SU-DHL-6 (cell line): ENCODE data around the gene COL5A1.

Experiments
- H2AFZ ChIP-seq: fragments of 200-600 bp; sonication (generic); 2 replicates; pipeline ENCODE4 v1.6.1; 2014; ENCODE audit warnings: low read depth, mild to moderate bottlenecking, moderate library complexity, mixed read lengths, antibody characterized with exemption, low read length; ENCODE audit not compliant: severe bottlenecking
- H3F3A ChIP-seq: fragments of 200-600 bp; shearing (Covaris generic); 2 replicates; pipeline ENCODE4 v1.6.0; 2016; ENCODE audit warnings: antibody characterized with exemption, mild to moderate bottlenecking; ENCODE audit not compliant: insufficient read depth
- H3K27ac ChIP-seq: fragments of 200-600 bp; sonication (generic); 2 replicates; pipeline ENCODE4 v1.5.1; 2016; ENCODE audit warnings: low read depth, mild to moderate bottlenecking, low read length, moderate library complexity, mixed read lengths
- H3K27me3 ChIP-seq: fragments of 200-600 bp; sonication (generic), shearing (Covaris generic); 2 replicates; pipeline ENCODE4 v1.6.0; 2014; ENCODE audit warnings: mild to moderate bottlenecking, low read length
- H3K36me3 ChIP-seq: fragments of 200-600 bp; sonication (generic); 2 replicates; pipeline ENCODE4 v1.6.1; 2014; ENCODE audit warnings: mild to moderate bottlenecking, low read length, mixed read lengths
- H3K4me2 ChIP-seq: fragments of 300-600, 200-600 bp; shearing (Covaris generic), sonication (generic); 2 replicates; pipeline ENCODE4 v1.6.0; 2014; ENCODE audit warnings: low read length, low read depth, mild to moderate bottlenecking; ENCODE audit not compliant: poor library complexity, severe bottlenecking
- H3K4me3 ChIP-seq: fragments of 200-600 bp; sonication (generic); 2 replicates; pipeline ENCODE4 v1.5.1; 2014; ENCODE audit warnings: antibody characterized with exemption, low read length, mild to moderate bottlenecking, mixed read lengths; ENCODE audit not compliant: insufficient read depth, poor library complexity, severe bottlenecking
- H3K79me2 ChIP-seq: fragments of 200-600 bp; sonication (generic); 2 replicates; pipeline ENCODE4 v1.6.1; 2014; ENCODE audit warnings: mild to moderate bottlenecking, low read length, moderate library complexity; ENCODE audit not compliant: insufficient read depth
- H3K9ac ChIP-seq: fragments of 200-600 bp; sonication (generic); 2 replicates; pipeline ENCODE4 v1.7.0; 2014; ENCODE audit warnings: mild to moderate bottlenecking, low read length
- H3K9me2 ChIP-seq: fragments of 200-600 bp; sonication (generic); replicated peaks from 2 replicates; pipeline ENCODE4 v1.6.1; 2014; ENCODE audit warnings: low read length; ENCODE audit not compliant: insufficient read depth
- H3K9me3 ChIP-seq: fragments of 200-600 bp; sonication (generic); 2 replicates; pipeline ENCODE4 v1.6.1; 2014; ENCODE audit warnings: low read length, mixed read lengths; ENCODE audit not compliant: insufficient read depth
- H4K20me1 ChIP-seq: fragments of 200-600 bp; sonication (generic); 2 replicates; pipeline ENCODE4 v1.6.1; 2014; ENCODE audit warnings: low read depth, mild to moderate bottlenecking, antibody characterized with exemption, low read length, moderate library complexity, mixed read lengths
- CTCF ChIP-seq: fragments of 200-600 bp; sonication (generic); IDR thresholded peaks from one replicate; pipeline ENCODE4 v1.5.1; 2017; ENCODE audit warnings: antibody characterized with exemption, mild to moderate bottlenecking, low read length, moderate library complexity; ENCODE audit not compliant: insufficient read depth, poor library complexity, severe bottlenecking
- EZH2phosphoT487 ChIP-seq: fragments of 200-600 bp; sonication (generic), shearing (Covaris generic); conservative IDR thresholded peaks from 2 replicates; pipeline ENCODE4 v1.6.1; 2018; ENCODE audit warnings: mild to moderate bottlenecking, antibody characterized with exemption, low read length, moderate library complexity, mixed read lengths

The COL5A1 gene

GRCh38 chr9:134883040-134883782 lies 241.6 kb downstream of the COL5A1 start:
- Histone ChIP-seq H3K36me3 (no peaks in the 10 kb centered on the region), H3K9me3 (no peaks in the 10 kb centered on the region), H3K27me3 (no peaks in the 10 kb centered on the region), H3K27ac (no peak overlapping the region), H3K79me2 (no peaks in the 10 kb centered on the region), H3K9me2 (no peaks in the 10 kb centered on the region), H3K9ac (no peak overlapping the region), H3K4me2 (no peak overlapping the region), H3K4me3 (no peak overlapping the region), H2AFZ (no peak overlapping the region), H4K20me1 (no peaks in the 10 kb centered on the region), H3F3A (no peaks in the 10 kb centered on the region)
- TF ChIP-seq EZH2phosphoT487 (no peak), CTCF (no peak)

GRCh38 chr9:134884492-134884891 lies 242.9 kb downstream of the COL5A1 start:
- H3K4me3 ChIP-seq = no peak overlapping the region
- H3K9me2 ChIP-seq = no peaks in the 10 kb centered on the region
- H3K36me3 ChIP-seq = no peaks in the 10 kb centered on the region
- H3K4me2 ChIP-seq = no peak overlapping the region
- H3K9me3 ChIP-seq = no peaks in the 10 kb centered on the region
- no peak overlapping the region for H3K9ac ChIP-seq
- H3K79me2 ChIP-seq = no peaks in the 10 kb centered on the region
- peaks cover 6% of the 10 kb centered on the region; the same call in 1 of the 2 replicates for H3F3A ChIP-seq
- no peak for TF ChIP-seq CTCF
- TF ChIP-seq EZH2phosphoT487 = no peak
- H4K20me1 ChIP-seq = no peaks in the 10 kb centered on the region
- H3K27ac ChIP-seq = no peak overlapping the region
- H3K27me3 ChIP-seq = no peaks in the 10 kb centered on the region
- H2AFZ ChIP-seq = no peak overlapping the region

GRCh38 chr9:134885001-134885678 lies 243.5 kb downstream of the COL5A1 start:
- no peak for TF ChIP-seq EZH2phosphoT487
- no peak for TF ChIP-seq CTCF
- no peaks in the 10 kb centered on the region for H3K9me2 ChIP-seq
- H3K27me3 ChIP-seq = no peaks in the 10 kb centered on the region

More at GRCh38 chr9:134885001-134885678, 243.5 kb downstream of the COL5A1 start:
- H3F3A ChIP-seq = peaks cover 8% of the 10 kb centered on the region
- no peak overlapping the region for H3K9ac ChIP-seq
- H4K20me1 ChIP-seq = no peaks in the 10 kb centered on the region
- no peak overlapping the region for H2AFZ ChIP-seq
- H3K79me2 ChIP-seq = no peaks in the 10 kb centered on the region
- H3K36me3 ChIP-seq = no peaks in the 10 kb centered on the region
- no peak overlapping the region for H3K27ac ChIP-seq
- H3K4me3 ChIP-seq = no peak overlapping the region
- no peaks in the 10 kb centered on the region for H3K9me3 ChIP-seq
- H3K4me2 ChIP-seq = no peak overlapping the region
